GM21737 (cell line): ENCODE data around the gene FCN1.
"Not testable (repeated sequence)": the region's sequence is repeated elsewhere in the genome, so short reads cannot be mapped to it uniquely, and the experiment has no call there.

Experiments
- ATAC-seq: cut with Tn5 transposase; IDR thresholded peaks from one replicate; pipeline ENCODE4 v1.9.1; 2021; ENCODE audit warnings: mild to moderate bottlenecking, moderate library complexity; ENCODE audit not compliant: unreplicated experiment

The FCN1 gene

GRCh38 chr9:134860510-134860909 lies 57.2 kb downstream of the FCN1 start:
- no peak for ATAC-seq

GRCh38 chr9:134858051-134858841 lies 59.5 kb downstream of the FCN1 start:
- peak; percentile 75 for ATAC-seq

- not testable (repeated sequence) for ATAC-seq
These were observed 60.3 kb downstream of the FCN1 start for GRCh38 chr9:134857451-134857850.

- ATAC-seq: no peak
These were observed 61.8 kb downstream of the FCN1 start for GRCh38 chr9:134855900-134856377.
